GM12873 (cell line): ENCODE data around the gene CDC42BPA.

Source experiments
- TF ChIP-seq, protein P1 (sequence below): IDR thresholded peaks from 2 replicates; pipeline ENCODE4 v1.5.1; 2012; ENCODE audit warnings: low read depth, mild to moderate bottlenecking, moderate library complexity, low read length, control low read depth; ENCODE audit not compliant: insufficient read depth; ENCODE audit errors: missing control alignments

CDC42BPA gene

DNA sequence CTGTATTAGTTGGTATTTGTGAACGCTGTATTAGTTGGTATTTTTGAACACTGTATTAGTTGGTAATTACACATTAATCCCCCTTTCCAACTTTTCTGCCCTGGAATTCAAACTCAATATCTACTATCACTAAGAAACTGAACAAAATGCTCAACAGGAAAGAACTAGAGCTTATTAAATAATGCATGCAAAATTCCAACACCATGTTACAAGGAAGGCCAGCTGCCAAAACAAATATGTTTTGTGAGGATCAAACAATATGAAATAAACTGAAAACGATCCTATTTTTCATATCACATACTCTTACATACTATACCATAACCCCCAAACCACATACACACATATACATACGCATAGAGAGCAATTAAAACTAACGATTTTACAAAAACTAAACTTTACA is 104.9 kb downstream of the CDC42BPA start:
- TF ChIP-seq, protein P1, sequence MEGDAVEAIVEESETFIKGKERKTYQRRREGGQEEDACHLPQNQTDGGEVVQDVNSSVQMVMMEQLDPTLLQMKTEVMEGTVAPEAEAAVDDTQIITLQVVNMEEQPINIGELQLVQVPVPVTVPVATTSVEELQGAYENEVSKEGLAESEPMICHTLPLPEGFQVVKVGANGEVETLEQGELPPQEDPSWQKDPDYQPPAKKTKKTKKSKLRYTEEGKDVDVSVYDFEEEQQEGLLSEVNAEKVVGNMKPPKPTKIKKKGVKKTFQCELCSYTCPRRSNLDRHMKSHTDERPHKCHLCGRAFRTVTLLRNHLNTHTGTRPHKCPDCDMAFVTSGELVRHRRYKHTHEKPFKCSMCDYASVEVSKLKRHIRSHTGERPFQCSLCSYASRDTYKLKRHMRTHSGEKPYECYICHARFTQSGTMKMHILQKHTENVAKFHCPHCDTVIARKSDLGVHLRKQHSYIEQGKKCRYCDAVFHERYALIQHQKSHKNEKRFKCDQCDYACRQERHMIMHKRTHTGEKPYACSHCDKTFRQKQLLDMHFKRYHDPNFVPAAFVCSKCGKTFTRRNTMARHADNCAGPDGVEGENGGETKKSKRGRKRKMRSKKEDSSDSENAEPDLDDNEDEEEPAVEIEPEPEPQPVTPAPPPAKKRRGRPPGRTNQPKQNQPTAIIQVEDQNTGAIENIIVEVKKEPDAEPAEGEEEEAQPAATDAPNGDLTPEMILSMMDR, result no peak

DNA sequence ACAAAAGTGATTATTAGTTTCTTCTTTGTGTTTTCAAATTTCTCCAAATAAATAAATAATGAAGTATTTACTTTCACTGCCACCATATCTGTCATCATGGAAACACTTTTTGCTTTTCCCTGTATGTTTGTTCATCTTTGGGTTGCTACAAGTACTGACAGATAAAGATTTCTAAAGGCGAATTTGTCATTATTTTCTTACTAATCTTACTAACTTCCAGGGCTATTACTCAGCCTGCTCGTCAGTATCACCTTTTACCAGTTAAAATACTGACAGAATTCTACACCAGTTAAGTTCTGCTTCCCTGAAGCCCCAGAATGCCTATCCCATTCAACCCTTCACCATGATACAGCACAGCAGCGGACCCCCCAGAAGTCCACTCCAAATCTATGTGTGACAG is 106.1 kb downstream of the CDC42BPA start:
- TF ChIP-seq, protein P1, result no peak

DNA sequence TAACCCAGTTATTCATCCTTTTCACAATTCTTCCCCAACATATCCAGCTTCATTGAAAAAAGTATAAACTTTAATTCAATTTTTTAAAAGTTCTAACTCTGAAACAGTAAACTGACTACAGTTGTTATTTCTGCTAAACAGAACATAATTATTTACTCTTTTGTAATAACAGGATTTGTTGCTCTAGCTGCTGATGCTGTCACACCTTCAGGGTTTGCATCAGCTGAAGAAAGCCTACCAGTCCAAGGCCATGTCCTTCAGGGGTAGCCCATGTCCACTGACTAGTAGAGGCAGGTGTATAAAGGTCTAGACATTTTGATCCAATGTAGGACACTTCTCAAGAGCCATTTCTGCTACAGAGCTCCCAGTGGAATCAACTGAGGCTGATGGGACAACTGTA is 107.7 kb downstream of the CDC42BPA start:
- TF ChIP-seq, protein P1, result no peak

DNA sequence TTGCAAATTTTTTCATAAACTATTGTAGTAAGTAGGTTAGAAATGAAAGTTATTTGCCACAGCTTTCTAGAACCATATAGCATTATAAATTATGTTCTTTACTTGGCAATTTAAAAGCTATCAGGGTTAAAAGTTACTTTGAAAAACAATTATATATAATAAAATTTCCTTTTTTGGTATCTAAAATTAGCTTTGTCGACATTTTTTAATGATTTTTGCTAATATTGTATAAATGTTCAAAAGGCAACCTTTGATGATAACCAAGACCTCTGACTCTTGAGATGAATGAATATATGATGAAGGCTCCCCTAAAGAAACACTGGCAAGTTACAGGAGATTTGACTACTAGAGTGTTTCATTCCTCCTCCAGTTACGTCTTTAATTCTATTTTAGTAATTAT is 121.2 kb downstream of the CDC42BPA start:
- TF ChIP-seq, protein P1, result no peak

DNA sequence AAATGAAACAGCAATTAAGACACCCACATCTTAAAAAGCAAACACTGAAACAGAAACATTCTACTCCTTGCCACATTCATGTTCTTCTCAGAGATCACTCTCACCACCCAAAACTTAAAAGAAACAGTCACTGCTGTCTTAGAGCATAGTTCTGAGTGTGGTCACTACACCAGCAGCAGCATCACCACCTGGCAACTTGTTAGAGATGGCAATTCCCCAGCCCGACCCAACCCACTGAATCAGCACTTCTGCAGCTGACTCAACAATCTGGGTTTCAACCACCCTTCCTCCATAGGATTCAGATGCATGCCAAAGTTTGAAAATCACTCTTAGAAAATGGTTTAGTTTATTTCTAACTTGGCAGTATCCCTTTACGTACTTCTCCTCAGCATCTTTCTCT is 126.1 kb downstream of the CDC42BPA start:
- TF ChIP-seq, protein P1, result no peak

DNA sequence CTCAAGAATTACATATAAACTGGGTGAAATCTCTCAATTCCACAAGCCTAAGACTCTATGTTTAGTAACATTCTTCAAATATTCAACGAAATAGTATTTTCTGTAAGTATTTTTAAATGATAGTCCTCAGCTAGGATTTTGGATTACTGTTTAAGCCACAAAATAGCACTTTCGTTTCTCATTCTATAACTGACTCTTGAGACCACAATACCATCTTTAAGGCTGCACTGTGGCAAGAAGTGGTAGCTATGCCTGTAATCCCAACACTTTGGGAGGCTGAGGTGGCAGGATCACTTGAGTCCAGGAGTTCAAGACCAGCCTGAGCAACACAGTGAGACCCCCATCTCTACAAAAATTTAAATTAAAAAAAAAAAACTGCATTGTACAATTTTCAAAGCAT is 126.7 kb downstream of the CDC42BPA start:
- TF ChIP-seq, protein P1, result no peak

DNA sequence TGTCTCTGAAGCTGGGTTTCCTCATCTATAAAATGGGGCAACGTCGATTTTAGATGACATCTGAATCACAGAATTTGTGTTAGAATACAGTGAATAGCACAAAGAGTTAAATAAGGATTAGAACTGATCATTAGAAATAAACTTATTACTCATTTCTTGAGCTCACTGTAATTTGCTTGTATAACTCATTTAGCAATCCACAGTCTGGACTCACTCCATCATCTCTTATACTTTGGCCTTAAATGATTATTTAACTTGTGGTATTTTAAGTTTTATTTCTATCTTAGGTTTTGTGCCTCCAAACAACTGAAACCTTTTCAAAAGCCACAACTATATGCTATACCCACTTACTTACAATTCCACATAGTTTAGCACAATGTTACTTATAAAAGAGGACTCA is 128.0 kb downstream of the CDC42BPA start:
- TF ChIP-seq, protein P1, result no peak
